ENCODE data around the gene NDST3. TPM values are rescaled to one million over a fixed set of nuclear protein-coding genes. Genes with fewer than 3 reads are reported as not detected.

Gene NDST3
- total and polyA plus RNA-seq, 8 donors = 0.13 to 1.5 (median 0.37) TPM; not detected in 3

- Histone ChIP-seq H3K27me3 (no peaks in the 10 kb centered on the region), H3K36me3 (no peaks in the 10 kb centered on the region), H3K4me3 (no peak overlapping the region), H3K9me3 (no peaks in the 10 kb centered on the region), H3K27ac (no peak overlapping the region), H3K4me1 (no peaks in the 10 kb centered on the region)
- no peak for TF ChIP-seq POLR2A (IDR thresholded peaks at IDR 0.05)
- no peak for TF ChIP-seq EP300 (IDR thresholded peaks at IDR 0.05)
- no peak for TF ChIP-seq POLR2AphosphoS5 (IDR thresholded peaks at IDR 0.05)
- TF ChIP-seq CTCF (IDR thresholded peaks at IDR 0.05) = no peak
- DNase-seq = no peak
- intact Hi-C loops (cut with DNase I; ENCODE audit: low total_unique reads) = no loop called here
These were observed 53.1 kb downstream of the NDST3 start for GRCh38 chr4:118087366-118087765.

- Histone ChIP-seq H3K4me3 (no peak overlapping the region), H3K9me3 (no peaks in the 10 kb centered on the region), H3K27ac (no peak overlapping the region), H3K27me3 (no peaks in the 10 kb centered on the region), H3K36me3 (no peaks in the 10 kb centered on the region), H3K4me1 (no peaks in the 10 kb centered on the region)
- TF ChIP-seq POLR2A (IDR thresholded peaks at IDR 0.05) (no peak), CTCF (IDR thresholded peaks at IDR 0.05) (no peak), POLR2AphosphoS5 (IDR thresholded peaks at IDR 0.05) (no peak), EP300 (IDR thresholded peaks at IDR 0.05) (no peak)
- intact Hi-C loops (cut with DNase I; ENCODE audit: low total_unique reads) = no loop called here
- 76 to 87% (median 83%) methylated on average over 3 of the region's 3 CpGs for WGBS, 5 donors
- DNase-seq = no peak
These were observed 64.8 kb downstream of the NDST3 start for GRCh38 chr4:118099106-118099505.

GRCh38 chr4:118102195-118102594 lies 67.9 kb downstream of the NDST3 start:
- H3K36me3 ChIP-seq = no peaks in the 10 kb centered on the region
- 61 to 76% (median 66%) methylated on average over 2 of the region's 2 CpGs for WGBS, 5 donors
- intact Hi-C loops (cut with DNase I; ENCODE audit: low total_unique reads) = no loop called here
- no peaks in the 10 kb centered on the region for H3K4me1 ChIP-seq
- TF ChIP-seq POLR2A (IDR thresholded peaks at IDR 0.05) (no peak), EP300 (IDR thresholded peaks at IDR 0.05) (no peak), POLR2AphosphoS5 (IDR thresholded peaks at IDR 0.05) (no peak), CTCF (IDR thresholded peaks at IDR 0.05) (no peak)
- H3K9me3 ChIP-seq = no peaks in the 10 kb centered on the region
- DNase-seq = no peak
- H3K4me3 ChIP-seq = no peak overlapping the region
- H3K27me3 ChIP-seq = no peaks in the 10 kb centered on the region
- no peak overlapping the region for H3K27ac ChIP-seq

- TF ChIP-seq POLR2A (IDR thresholded peaks at IDR 0.05) (no peak), CTCF (IDR thresholded peaks at IDR 0.05) (no peak), POLR2AphosphoS5 (IDR thresholded peaks at IDR 0.05) (no peak), EP300 (IDR thresholded peaks at IDR 0.05) (no peak)
- no peak overlapping the region for H3K4me3 ChIP-seq
- no peak for DNase-seq
- H3K27me3 ChIP-seq = no peaks in the 10 kb centered on the region
- WGBS, 5 donors = 60 to 72% (median 67%) methylated on average over 2 of the region's 2 CpGs
- H3K9me3 ChIP-seq = no peaks in the 10 kb centered on the region
- no peaks in the 10 kb centered on the region for H3K4me1 ChIP-seq
- no peaks in the 10 kb centered on the region for H3K36me3 ChIP-seq
- intact Hi-C loops (cut with DNase I; ENCODE audit: low total_unique reads) = no loop called here
- no peak overlapping the region for H3K27ac ChIP-seq
These were observed 78.1 kb downstream of the NDST3 start for GRCh38 chr4:118112117-118113046.
